Activated CD4-positive, alpha-beta memory T cell treated with anti-CD3 and anti-CD28 coated beads for 36 hours (primary cell): ENCODE data around the gene TWNK. TPM values are rescaled to one million over a fixed set of nuclear protein-coding genes. Genes with fewer than 3 reads are reported as not detected.
A peak's percentile ranks its signal among the peaks of the same experiment; 100 is the strongest.

Source experiments
- CTCF ChIA-PET: fragments of 350-600 bp; sonication (Branson Sonifier 250); formaldehyde crosslinking; loops from one replicate; lab custom pipeline; 2021; ENCODE audit warnings: antibody characterized with exemption, inconsistent platforms; lab: Charles Lee
- POLR2A ChIA-PET: fragments of 350-600 bp; sonication (Branson Sonifier 250); formaldehyde crosslinking; loops from one replicate; lab custom pipeline; 2021; ENCODE audit warnings: antibody characterized with exemption; lab: Charles Lee
- DNase-seq: peaks from one replicate; pipeline ENCODE4 v3.0.0-alpha.2; 2020
- H3K27ac Mint-ChIP-seq: one replicate; pipeline ENCODE4 v1.8.0; 2021; ENCODE audit warnings: mixed read lengths
- H3K27me3 Mint-ChIP-seq: one replicate; pipeline ENCODE4 v1.8.0; 2021; ENCODE audit warnings: mixed read lengths
- H3K36me3 Mint-ChIP-seq: one replicate; pipeline ENCODE4 v1.8.0; 2021; ENCODE audit warnings: mixed read lengths
- H3K4me1 Mint-ChIP-seq: one replicate; pipeline ENCODE4 v1.8.0; 2021; ENCODE audit warnings: low read depth, mixed read lengths
- H3K4me3 Mint-ChIP-seq: one replicate; pipeline ENCODE4 v1.8.0; 2021; ENCODE audit warnings: mild to moderate bottlenecking, mixed read lengths
- H3K9me3 Mint-ChIP-seq: one replicate; pipeline ENCODE4 v1.8.0; 2021; ENCODE audit warnings: mixed read lengths
- intact Hi-C: fragments of 100-400 bp; cut with micrococcal nuclease; formaldehyde crosslinking; loops from one replicate; pipeline ENCODE4 v1.15.1; 2023
- total RNA-seq, 2 experiments: library from RNA; stranded (reverse); gene quantifications; one replicate each; pipeline ENCODE4 v1.2.3, GENCODE V29; 2021

TWNK gene
- total RNA-seq, 2 experiments from 2014 or later = 12.8 to 14.0 TPM

DNA sequence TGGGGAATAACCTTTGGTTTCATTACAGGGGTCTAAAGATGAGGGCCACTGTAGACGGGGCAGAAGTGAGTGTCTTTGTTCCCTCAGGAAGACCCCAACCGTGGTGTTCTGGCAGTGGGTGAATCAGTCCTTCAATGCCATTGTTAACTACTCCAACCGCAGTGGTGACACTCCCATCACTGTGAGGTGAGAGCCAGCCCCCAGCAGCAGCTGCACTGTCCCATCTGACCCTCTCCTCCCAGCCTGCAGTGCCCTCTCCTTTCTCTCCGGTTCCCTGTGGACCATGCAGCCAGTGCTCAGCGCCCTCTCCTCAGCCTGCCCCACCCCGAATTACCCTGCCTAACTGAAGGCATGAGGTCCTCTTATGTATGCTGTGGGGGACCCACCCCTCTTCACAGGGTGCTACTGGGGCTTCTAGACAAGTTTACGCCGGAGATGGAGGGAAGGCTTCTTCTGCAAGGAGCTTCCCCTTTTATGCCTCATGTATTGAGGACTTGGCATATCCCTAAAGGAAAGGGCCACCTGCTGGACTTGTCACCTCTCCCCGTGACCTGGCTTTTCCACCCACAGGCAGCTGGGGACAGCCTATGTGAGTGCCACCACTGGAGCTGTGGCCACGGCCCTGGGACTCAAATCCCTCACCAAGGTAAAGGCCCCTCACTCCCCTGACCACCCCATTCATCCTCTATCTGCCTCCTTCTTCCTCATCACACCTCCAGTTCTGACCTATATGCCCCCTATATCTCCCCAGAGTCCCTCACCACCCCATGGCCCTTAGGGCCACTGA lies 48.8 kb downstream of the TWNK start:
- intact Hi-C loops = no loop called here
- Mint-ChIP-seq H3K36me3 (peaks cover 9% of the 10 kb centered on the region), H3K27ac (no peak overlapping the region), H3K9me3 (no peaks in the 10 kb centered on the region), H3K4me1 (peaks cover 15% of the 10 kb centered on the region), H3K27me3 (no peaks in the 10 kb centered on the region), H3K4me3 (no peak overlapping the region)
- POLR2A ChIA-PET = no interaction called here
- no peak for DNase-seq
- CTCF ChIA-PET = interaction anchor here (0.7 to 28.4 kb wide), 4 partner anchors 14 to 38 kb away, joined by 3 to 559 read pairs (median 72); partner anchors contain the start of gene KAZALD1

DNA sequence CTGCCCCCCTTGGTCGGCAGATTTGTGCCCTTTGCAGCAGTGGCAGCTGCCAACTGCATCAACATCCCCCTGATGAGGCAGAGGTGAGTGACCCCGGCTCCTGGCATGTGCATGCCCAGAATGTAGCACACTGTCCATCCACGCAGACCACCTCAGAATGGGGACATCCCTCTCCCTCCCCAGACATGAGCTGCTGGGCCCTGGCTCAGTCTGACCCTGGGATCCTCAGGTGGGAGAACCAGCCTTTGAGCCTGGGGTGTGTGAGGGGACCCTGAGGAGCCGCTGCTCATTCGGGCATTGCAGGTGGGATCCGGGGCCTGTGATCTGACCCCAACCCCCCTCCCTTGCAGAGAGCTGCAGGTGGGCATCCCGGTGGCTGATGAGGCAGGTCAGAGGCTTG lies 49.4 kb downstream of the TWNK start:
- CTCF ChIA-PET = interaction anchor here (1.6 to 28.4 kb wide), 3 partner anchors 14 to 28 kb away, joined by 7 to 559 read pairs (median 137); partner anchors contain the start of gene KAZALD1
- intact Hi-C loops = no loop called here
- POLR2A ChIA-PET = no interaction called here
- DNase-seq = no peak
- peaks cover 17% of the 10 kb centered on the region for H3K4me1 Mint-ChIP-seq
- H3K27me3 Mint-ChIP-seq = no peaks in the 10 kb centered on the region
- H3K9me3 Mint-ChIP-seq = no peaks in the 10 kb centered on the region
- H3K27ac Mint-ChIP-seq = no peak overlapping the region
- H3K36me3 Mint-ChIP-seq = peaks cover 9% of the 10 kb centered on the region
- no peak overlapping the region for H3K4me3 Mint-ChIP-seq

DNA sequence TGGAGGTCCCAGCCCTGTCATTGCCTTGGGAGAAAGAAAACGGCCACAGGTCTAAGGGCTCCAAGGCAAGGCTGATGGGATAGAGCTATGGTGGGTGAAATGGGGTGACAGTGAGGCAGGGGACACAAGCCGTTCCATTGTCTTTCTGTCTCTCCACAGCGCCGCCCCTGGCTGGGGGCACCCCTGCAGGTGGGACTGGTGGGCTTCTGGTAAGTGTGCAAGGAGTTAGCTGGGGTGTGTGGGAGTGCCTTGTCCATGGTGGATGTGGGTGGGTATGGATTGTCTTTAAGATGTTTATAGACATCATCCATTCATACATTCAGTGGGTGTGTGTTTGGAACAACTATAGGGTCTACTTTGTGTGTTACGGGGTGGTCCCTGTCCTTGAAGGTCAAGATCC lies 51.1 kb downstream of the TWNK start:
- CTCF ChIA-PET = interaction anchor here (1.0 to 28.4 kb wide), 3 partner anchors 13 to 102 kb away, joined by 3 to 559 read pairs (median 56); partner anchors contain the start of gene KAZALD1
- Mint-ChIP-seq H3K27me3 (no peaks in the 10 kb centered on the region), H3K4me3 (no peak overlapping the region), H3K9me3 (no peaks in the 10 kb centered on the region), H3K36me3 (peaks cover 9% of the 10 kb centered on the region), H3K27ac (no peak overlapping the region), H3K4me1 (peaks cover 25% of the 10 kb centered on the region)
- no peak for DNase-seq
- intact Hi-C loops = no loop called here
- POLR2A ChIA-PET = no interaction called here

DNA sequence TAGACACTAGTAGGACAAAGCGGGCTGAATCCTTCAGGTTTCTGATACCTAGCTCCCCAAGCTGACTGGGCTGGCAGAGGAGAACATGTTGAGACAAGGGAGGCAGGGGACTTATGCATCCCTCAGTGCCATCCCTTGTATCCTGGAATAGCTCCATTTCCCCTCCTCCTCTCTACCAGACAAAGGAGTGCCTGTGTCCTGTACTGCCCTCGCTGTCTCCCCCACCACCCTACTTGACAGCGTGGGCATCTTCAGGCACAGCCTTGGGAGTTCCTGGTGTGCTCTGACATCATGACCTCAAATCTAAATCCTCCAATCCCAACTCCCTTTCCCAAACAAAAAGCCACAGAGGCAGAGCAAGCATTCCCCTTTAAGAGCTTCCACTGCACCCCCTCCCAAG lies 52.7 kb downstream of the TWNK start:
- ChIA-PET CTCF (interaction anchor here (0.7 to 28.4 kb wide), 5 partner anchors 8 to 102 kb away, joined by 4 to 559 read pairs (median 45); partner anchors contain the start of genes KAZALD1, PDZD7 and SFXN3), POLR2A (no interaction called here)
- Mint-ChIP-seq H3K36me3 (peaks cover 7% of the 10 kb centered on the region), H3K27ac (no peak overlapping the region), H3K27me3 (no peaks in the 10 kb centered on the region), H3K9me3 (no peaks in the 10 kb centered on the region), H3K4me3 (no peak overlapping the region), H3K4me1 (peaks cover 21% of the 10 kb centered on the region)
- intact Hi-C loops = loop anchor here (5.0 kb wide), 1 partner anchor 102 kb away; no protein-coding TSS in a partner anchor
- DNase-seq = no peak

DNA sequence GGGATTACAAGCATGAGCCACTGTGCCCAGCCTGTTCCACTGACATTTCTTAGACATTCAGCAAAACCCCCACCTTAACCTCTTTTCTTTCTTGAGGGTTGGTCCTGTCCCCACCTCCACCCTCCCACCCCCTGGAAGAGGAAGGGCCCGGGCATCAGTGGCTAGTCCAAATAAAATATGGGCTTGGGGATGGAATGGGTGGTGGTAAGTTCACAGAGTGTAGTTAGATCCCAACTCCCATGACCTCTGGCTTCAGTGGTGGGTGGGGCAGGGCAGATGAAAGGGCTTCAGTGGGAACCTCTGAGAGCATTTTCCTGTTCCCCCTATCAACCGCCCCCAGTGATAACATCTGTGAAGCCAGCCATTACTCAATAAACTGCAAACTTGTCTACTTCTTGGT lies 53.5 kb downstream of the TWNK start:
- ChIA-PET CTCF (interaction anchor here (0.7 to 28.4 kb wide), 13 partner anchors 9 to 558 kb away, joined by 3 to 559 read pairs (median 5); partner anchors contain the start of genes KAZALD1, PDZD7 and SFXN3), POLR2A (no interaction called here)
- peaks cover 3% of the 10 kb centered on the region for H3K36me3 Mint-ChIP-seq
- DNase-seq = no peak
- no peak overlapping the region for H3K27ac Mint-ChIP-seq
- no peak overlapping the region for H3K4me3 Mint-ChIP-seq
- H3K9me3 Mint-ChIP-seq = no peaks in the 10 kb centered on the region
- H3K27me3 Mint-ChIP-seq = no peaks in the 10 kb centered on the region
- intact Hi-C loops = loop anchor here (1.0 to 5.0 kb wide), 2 partner anchors 26 to 101 kb away; no protein-coding TSS in a partner anchor
- H3K4me1 Mint-ChIP-seq = peaks cover 21% of the 10 kb centered on the region

DNA sequence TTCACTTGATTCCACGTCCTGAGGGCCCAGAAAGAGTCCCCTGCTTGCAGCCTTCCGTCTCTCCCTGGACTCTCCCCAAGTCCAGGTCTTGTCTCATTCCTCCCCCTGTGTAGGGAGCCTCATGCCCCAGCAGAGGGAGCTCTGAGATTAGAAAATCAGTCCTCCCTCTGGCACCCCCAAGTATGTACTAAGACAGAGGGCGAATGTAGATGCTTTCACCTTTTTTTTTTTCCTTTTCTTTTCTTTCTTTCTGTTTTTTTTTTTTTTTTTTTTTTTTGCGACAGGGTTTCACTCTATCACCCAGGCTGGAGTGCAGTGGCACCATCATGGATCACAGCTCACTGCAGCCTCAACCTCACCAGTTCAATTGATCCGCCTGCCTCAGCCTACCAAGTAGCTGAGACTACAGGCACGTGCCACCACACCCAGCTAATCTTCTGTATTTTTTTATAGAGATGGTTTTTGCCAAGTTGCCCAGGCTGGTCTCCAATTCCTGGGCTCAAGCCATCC lies 54.0 kb downstream of the TWNK start:
- H3K27me3 Mint-ChIP-seq = peaks cover 3% of the 10 kb centered on the region
- intact Hi-C loops = loop anchor here (1.0 to 5.0 kb wide), 2 partner anchors 26 to 101 kb away; no protein-coding TSS in a partner anchor
- H3K9me3 Mint-ChIP-seq = no peaks in the 10 kb centered on the region
- no peak overlapping the region for H3K27ac Mint-ChIP-seq
- H3K4me1 Mint-ChIP-seq = peaks cover 21% of the 10 kb centered on the region
- H3K36me3 Mint-ChIP-seq = peaks cover 3% of the 10 kb centered on the region
- POLR2A ChIA-PET = interaction anchor here (2.7 kb wide), 1 partner anchor 10 kb away, joined by 14 read pairs; the partner anchor contains the start of genes PDZD7 and SFXN3
- no peak overlapping the region for H3K4me3 Mint-ChIP-seq
- CTCF ChIA-PET = interaction anchor here (0.6 to 28.4 kb wide), 22 partner anchors 10 to 559 kb away, joined by 3 to 559 read pairs (median 4); partner anchors contain the start of genes KAZALD1, PDZD7 and SFXN3
- peak; percentile 82 for DNase-seq

DNA sequence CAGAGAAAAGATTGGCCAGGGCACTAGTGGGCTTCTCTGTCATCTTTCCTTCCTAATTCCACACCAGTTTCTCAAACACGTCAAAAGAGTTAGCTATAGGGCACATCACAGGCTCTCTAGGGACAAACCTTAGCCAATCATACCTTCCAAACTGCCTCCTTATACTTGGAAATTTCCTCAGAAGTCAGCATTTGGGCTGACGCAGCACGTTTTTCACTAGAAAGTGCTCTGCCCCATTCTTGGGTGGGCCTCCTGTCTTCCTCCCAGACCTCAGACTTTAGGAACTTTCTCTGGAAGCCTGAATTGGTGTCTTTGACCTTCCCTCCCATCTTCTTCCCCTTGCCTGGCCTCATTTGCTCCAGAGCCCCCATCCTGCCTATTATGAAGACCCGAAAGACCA lies 54.8 kb downstream of the TWNK start:
- H3K36me3 Mint-ChIP-seq = peaks cover 3% of the 10 kb centered on the region
- peak overlapping the region; percentile 89 for H3K27ac Mint-ChIP-seq
- H3K9me3 Mint-ChIP-seq = no peaks in the 10 kb centered on the region
- no peak for DNase-seq
- POLR2A ChIA-PET = interaction anchor here (2.7 kb wide), 1 partner anchor 11 kb away, joined by 14 read pairs; the partner anchor contains the start of genes PDZD7 and SFXN3
- H3K27me3 Mint-ChIP-seq = peaks cover 11% of the 10 kb centered on the region
- CTCF ChIA-PET = interaction anchor here (0.8 to 28.4 kb wide), 19 partner anchors 9 to 560 kb away, joined by 3 to 559 read pairs (median 9); partner anchors contain the start of genes KAZALD1, PDZD7 and SFXN3
- intact Hi-C loops = loop anchor here (1.0 to 5.0 kb wide), 3 partner anchors 10 to 100 kb away; no protein-coding TSS in a partner anchor
- peak overlapping the region; percentile 96 for H3K4me3 Mint-ChIP-seq
- peaks cover 21% of the 10 kb centered on the region for H3K4me1 Mint-ChIP-seq

DNA sequence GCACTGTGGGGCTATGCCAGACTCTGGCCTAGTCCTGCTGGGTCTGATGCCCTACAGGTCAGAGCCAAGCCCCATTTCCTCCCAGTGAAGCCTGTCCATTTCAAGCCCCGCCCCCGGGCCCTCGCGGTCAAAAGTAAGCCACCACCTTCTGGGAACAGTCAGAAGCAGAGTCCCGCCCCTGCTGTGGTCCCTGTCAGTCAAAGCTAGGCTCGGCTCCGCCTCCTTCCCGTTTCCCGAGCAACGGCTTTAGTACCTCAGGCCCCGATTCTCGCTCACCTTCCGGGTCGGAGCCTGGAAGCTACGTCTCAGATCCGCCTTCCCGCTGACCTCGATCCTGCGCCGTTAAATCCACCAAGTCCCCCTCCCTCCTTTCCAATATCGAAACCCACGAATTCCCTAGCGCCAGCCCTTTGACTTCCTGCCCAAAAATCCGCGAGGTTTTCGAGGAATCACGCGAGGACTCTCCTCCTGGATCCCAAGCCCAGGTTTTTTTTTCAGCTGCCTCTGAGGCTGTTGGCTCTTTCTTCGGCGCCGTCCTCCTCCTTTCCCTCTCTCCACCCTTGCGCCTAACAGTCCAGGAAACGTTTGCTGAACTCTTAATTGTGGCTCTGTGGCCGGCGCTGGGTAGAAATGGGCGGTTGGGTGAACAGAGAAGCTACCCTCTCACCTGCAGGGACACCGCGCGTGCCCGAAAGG lies 55.5 kb downstream of the TWNK start:
- ChIA-PET CTCF (interaction anchor here (0.8 to 28.4 kb wide), 17 partner anchors 8 to 560 kb away, joined by 3 to 559 read pairs (median 9); partner anchors contain the start of genes KAZALD1, LZTS2, PDZD7 and SFXN3), POLR2A (interaction anchor here (1.0 to 2.7 kb wide), 4 partner anchors 12 to 99 kb away, joined by 3 to 14 read pairs (median 4); partner anchors contain the start of genes PDZD7 and SFXN3)
- Mint-ChIP-seq H3K4me1 (peaks cover 21% of the 10 kb centered on the region), H3K27me3 (peaks cover 18% of the 10 kb centered on the region), H3K4me3 (peak overlapping the region; percentile 96), H3K9me3 (no peaks in the 10 kb centered on the region), H3K36me3 (peaks cover 1% of the 10 kb centered on the region), H3K27ac (peak overlapping the region; percentile 89)
- peak; percentile 96 for DNase-seq
- intact Hi-C loops = loop anchor here (1.0 to 5.0 kb wide), 3 partner anchors 11 to 99 kb away; no protein-coding TSS in a partner anchor

DNA sequence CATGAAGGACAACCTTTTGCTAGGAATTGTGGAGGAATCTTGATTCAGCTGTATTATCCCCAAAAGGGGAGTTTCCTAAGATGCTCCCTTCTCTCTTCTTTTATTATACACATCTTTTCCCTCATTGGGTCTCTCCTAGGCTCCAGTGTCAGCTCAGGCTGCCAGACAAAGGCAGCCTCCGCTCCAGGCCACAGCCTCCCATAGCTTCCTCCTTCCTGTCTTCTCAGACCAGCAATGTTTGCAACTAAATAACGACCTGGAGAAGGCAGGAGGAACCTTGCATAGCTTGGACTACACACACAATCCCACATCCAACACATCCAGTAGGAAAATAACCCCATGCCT lies 56.0 kb downstream of the TWNK start:
- Mint-ChIP-seq H3K27ac (no peak overlapping the region), H3K36me3 (peaks cover 1% of the 10 kb centered on the region), H3K4me3 (peak overlapping the region; percentile 96), H3K27me3 (peaks cover 22% of the 10 kb centered on the region), H3K9me3 (no peaks in the 10 kb centered on the region), H3K4me1 (peaks cover 22% of the 10 kb centered on the region)
- ChIA-PET POLR2A (interaction anchor here (1.0 to 2.7 kb wide), 4 partner anchors 12 to 99 kb away, joined by 3 to 14 read pairs (median 4); partner anchors contain the start of genes PDZD7 and SFXN3), CTCF (interaction anchor here (0.8 to 28.4 kb wide), 18 partner anchors 8 to 559 kb away, joined by 3 to 559 read pairs (median 7); partner anchors contain the start of genes KAZALD1, LZTS2, PDZD7 and SFXN3)
- intact Hi-C loops = loop anchor here (5.0 kb wide), 1 partner anchor 99 kb away; no protein-coding TSS in a partner anchor
- DNase-seq = no peak
